8988T (cell line): ENCODE results near the gene RUNX1.

ENCODE experiments used
- DNase-seq: peaks from one replicate; pipeline ENCODE4 v3.0.0; 2011

Gene RUNX1

GRCh38 chr21:34768326-34768725, 280.8 kb downstream of the RUNX1 start:
- no peak for DNase-seq

GRCh38 chr21:34766862-34767261, 282.2 kb downstream of the RUNX1 start:
- no peak for DNase-seq

GRCh38 chr21:34765619-34766018, 283.5 kb downstream of the RUNX1 start:
- DNase-seq = no peak

GRCh38 chr21:34764715-34765284, 284.3 kb downstream of the RUNX1 start:
- DNase-seq = no peak

- DNase-seq = no peak
Observed at GRCh38 chr21:34762786-34763185, 286.3 kb downstream of the RUNX1 start.

- DNase-seq = no peak
Observed at GRCh38 chr21:34761758-34762330, 287.3 kb downstream of the RUNX1 start.

- no peak for DNase-seq
Observed at GRCh38 chr21:34754690-34755647, 294.1 kb downstream of the RUNX1 start.

- no peak for DNase-seq
Observed at GRCh38 chr21:34748862-34749261, 300.2 kb downstream of the RUNX1 start.

- DNase-seq = peak; percentile 29
Observed at GRCh38 chr21:34745557-34746255, 303.4 kb downstream of the RUNX1 start.

- DNase-seq = no peak
Observed at GRCh38 chr21:34744801-34745200, 304.3 kb downstream of the RUNX1 start.

GRCh38 chr21:34743831-34744230, 305.3 kb downstream of the RUNX1 start:
- DNase-seq = no peak

GRCh38 chr21:34743285-34743684, 305.8 kb downstream of the RUNX1 start:
- DNase-seq = no peak

- DNase-seq = no peak
Observed at GRCh38 chr21:34740198-34740597, 308.9 kb downstream of the RUNX1 start.
